GM10847 (cell line): ENCODE measurements around the gene KRT2.

Source experiments
- POLR2A ChIP-seq: IDR thresholded peaks from 2 replicates; pipeline ENCODE4 v1.6.1; 2011; ENCODE audit not compliant: insufficient read length; ENCODE audit errors: extremely low read depth

KRT2 gene

GRCh38 chr12:52688481-52688880 is 36.5 kb upstream of the KRT2 start:
- no peak for TF ChIP-seq POLR2A

GRCh38 chr12:52687497-52688385 is 35.7 kb upstream of the KRT2 start:
- TF ChIP-seq POLR2A = no peak

GRCh38 chr12:52686756-52687487 is 34.9 kb upstream of the KRT2 start:
- no peak for TF ChIP-seq POLR2A

- TF ChIP-seq POLR2A = no peak
Observed at GRCh38 chr12:52686063-52686462, 34.1 kb upstream of the KRT2 start.

- TF ChIP-seq POLR2A = no peak
Observed at GRCh38 chr12:52685406-52685890, 33.4 kb upstream of the KRT2 start.

- no peak for TF ChIP-seq POLR2A
Observed at GRCh38 chr12:52684431-52684830, 32.4 kb upstream of the KRT2 start.

GRCh38 chr12:52683575-52684300 is 31.7 kb upstream of the KRT2 start:
- TF ChIP-seq POLR2A = no peak

- TF ChIP-seq POLR2A = no peak
Observed at GRCh38 chr12:52682938-52683574, 31.0 kb upstream of the KRT2 start.

GRCh38 chr12:52682381-52682660 is 30.3 kb upstream of the KRT2 start:
- TF ChIP-seq POLR2A = no peak

GRCh38 chr12:52681526-52682380 is 29.7 kb upstream of the KRT2 start:
- TF ChIP-seq POLR2A = no peak

- TF ChIP-seq POLR2A = no peak
Observed at GRCh38 chr12:52680363-52680762, 28.4 kb upstream of the KRT2 start, which contains the start of gene KRT1. Gene KRT1, minus strand, starts transcription at chr12:52680407. Its CDS starts 59 bp downstream, at chr12:52680348.

- TF ChIP-seq POLR2A = no peak
Observed at GRCh38 chr12:52679875-52680274, 27.9 kb upstream of the KRT2 start.

GRCh38 chr12:52677671-52678070 is 25.7 kb upstream of the KRT2 start:
- no peak for TF ChIP-seq POLR2A

GRCh38 chr12:52677126-52677525 is 25.1 kb upstream of the KRT2 start:
- no peak for TF ChIP-seq POLR2A
